HepG2 (cell line): ENCODE results near the gene ZBTB20. TPM values are rescaled to one million over a fixed set of nuclear protein-coding genes. Genes with fewer than 3 reads are reported as not detected.

Experiments
- AHDC1 ChIP-seq: sonication (generic); formaldehyde crosslinking; IDR thresholded peaks from 2 replicates; pipeline ENCODE4 v1.5.1; 2020; ENCODE audit warnings: mild to moderate bottlenecking, missing genetic modification reagents, borderline replicate concordance
- ATM ChIP-seq: fragments of 450-650 bp; IDR thresholded peaks from 2 replicates; pipeline ENCODE4 v1.7.1; 2017; ENCODE audit warnings: mild to moderate bottlenecking, borderline replicate concordance
- BHLHE40 ChIP-seq: IDR thresholded peaks from 2 replicates; pipeline ENCODE4 v1.6.1; 2011; ENCODE audit warnings: low read length, improper control_type of control experiment
- BORCS8-MEF2B ChIP-seq: sonication (generic); formaldehyde crosslinking; IDR thresholded peaks from 2 replicates; pipeline ENCODE4 v1.8.0; 2022; ENCODE audit warnings: mild to moderate bottlenecking, missing genetic modification reagents
- CBX1 ChIP-seq: IDR thresholded peaks from one replicate; pipeline ENCODE4 v1.6.1; 2016; ENCODE audit warnings: antibody characterized with exemption, low read depth
- FOXK1 ChIP-seq: sonication (generic); formaldehyde crosslinking; IDR thresholded peaks from 2 replicates; pipeline ENCODE4 v1.4.0; 2020; ENCODE audit warnings: low read depth, missing genetic modification reagents, borderline replicate concordance
- HHEX ChIP-seq: IDR thresholded peaks from 2 replicates; pipeline ENCODE4 v1.6.1; 2016; ENCODE audit warnings: control low read depth
- MYC ChIP-seq: sonication (generic); formaldehyde crosslinking; IDR thresholded peaks from 2 replicates; pipeline ENCODE4 v1.9.0; 2021; ENCODE audit warnings: missing genetic modification reagents, borderline replicate concordance
- PHF21A ChIP-seq: sonication (generic); formaldehyde crosslinking; IDR thresholded peaks from 2 replicates; pipeline ENCODE4 v1.5.0; 2020; ENCODE audit warnings: mild to moderate bottlenecking, missing genetic modification reagents
- POGZ ChIP-seq: sonication (generic); formaldehyde crosslinking; IDR thresholded peaks from 2 replicates; pipeline ENCODE4 v1.4.0; 2020; ENCODE audit warnings: mild to moderate bottlenecking, missing genetic modification reagents
- PTBP1 ChIP-seq: fragments of 200-400 bp; formaldehyde crosslinking; IDR thresholded peaks from 2 replicates; pipeline ENCODE4 v1.6.1; 2018; ENCODE audit warnings: low read length, low read depth; ENCODE audit not compliant: poor library complexity, severe bottlenecking
- SMAD3 ChIP-seq: sonication (generic); formaldehyde crosslinking; IDR thresholded peaks from 2 replicates; pipeline ENCODE4 v1.4.0; 2020; ENCODE audit warnings: missing genetic modification reagents
- TP53 ChIP-seq: sonication (generic); formaldehyde crosslinking; conservative IDR thresholded peaks from 2 replicates; pipeline ENCODE4 v1.4.0; 2020; ENCODE audit warnings: missing genetic modification reagents
- ZBTB7A ChIP-seq: sonication (generic); formaldehyde crosslinking; IDR thresholded peaks from 2 replicates; pipeline ENCODE4 v1.8.0; 2022; ENCODE audit warnings: mild to moderate bottlenecking, missing genetic modification reagents
- ZFP41 ChIP-seq: sonication (generic); formaldehyde crosslinking; IDR thresholded peaks from 2 replicates; pipeline ENCODE4 v1.4.0; 2020; ENCODE audit warnings: mild to moderate bottlenecking, missing genetic modification reagents, borderline replicate concordance
- ZNF350 ChIP-seq: sonication (generic); formaldehyde crosslinking; IDR thresholded peaks from 2 replicates; pipeline ENCODE4 v1.4.0; 2020; ENCODE audit warnings: mild to moderate bottlenecking, low read depth, missing genetic modification reagents, borderline replicate concordance
- ZNF607 ChIP-seq: sonication (generic); formaldehyde crosslinking; IDR thresholded peaks from 2 replicates; pipeline ENCODE4 v1.5.1; 2020; ENCODE audit warnings: missing genetic modification reagents, mild to moderate bottlenecking, borderline replicate concordance
- polyA plus RNA-seq, 8 experiments: library from polyadenylated mRNA; depleted of rRNA in 3 of 8; stranded (reverse) in 7 of 8; unstranded in 1 of 8; fragments of >200 nt; fragmentation: Illumina TruSeq in 4 of 8; extraction: Trizol in 4 of 8; gene quantifications; 2 replicates each; pipeline versions ENCODE4 v1.2.1 to v1.2.3, GENCODE V29; 2011 to 2016; ENCODE audit warnings: low read depth in 4 of 8, missing spikeins in 1 of 8, mixed read lengths in 1 of 8; ENCODE audit not compliant: insufficient read depth in 1 of 8
- total RNA-seq, 5 experiments: library from RNA; depleted of rRNA; stranded (reverse); fragments of >200 nt; fragmentation: Illumina TruSeq; extraction: Trizol; gene quantifications; 2 replicates each; pipeline ENCODE4 v1.2.3, GENCODE V29; 2016; ENCODE audit warnings: low read depth in 1 of 5
- TF ChIP-seq, protein P1 (sequence below): IDR thresholded peaks from 2 replicates; pipeline ENCODE4 v1.6.1; 2012; ENCODE audit warnings: low read length, improper control_type of control experiment
- TF ChIP-seq, protein P2 (sequence below): sonication (generic); formaldehyde crosslinking; IDR thresholded peaks from 2 replicates; pipeline ENCODE4 v1.8.1; 2023; ENCODE audit warnings: missing genetic modification reagents, inconsistent platforms, borderline replicate concordance

Gene ZBTB20
- total and polyA plus RNA-seq, 2 of the 13 experiments (the other 11 are each of a cell fraction or from before 2014, with no cell fraction given): 1.9 to 8.8 TPM

DNA sequence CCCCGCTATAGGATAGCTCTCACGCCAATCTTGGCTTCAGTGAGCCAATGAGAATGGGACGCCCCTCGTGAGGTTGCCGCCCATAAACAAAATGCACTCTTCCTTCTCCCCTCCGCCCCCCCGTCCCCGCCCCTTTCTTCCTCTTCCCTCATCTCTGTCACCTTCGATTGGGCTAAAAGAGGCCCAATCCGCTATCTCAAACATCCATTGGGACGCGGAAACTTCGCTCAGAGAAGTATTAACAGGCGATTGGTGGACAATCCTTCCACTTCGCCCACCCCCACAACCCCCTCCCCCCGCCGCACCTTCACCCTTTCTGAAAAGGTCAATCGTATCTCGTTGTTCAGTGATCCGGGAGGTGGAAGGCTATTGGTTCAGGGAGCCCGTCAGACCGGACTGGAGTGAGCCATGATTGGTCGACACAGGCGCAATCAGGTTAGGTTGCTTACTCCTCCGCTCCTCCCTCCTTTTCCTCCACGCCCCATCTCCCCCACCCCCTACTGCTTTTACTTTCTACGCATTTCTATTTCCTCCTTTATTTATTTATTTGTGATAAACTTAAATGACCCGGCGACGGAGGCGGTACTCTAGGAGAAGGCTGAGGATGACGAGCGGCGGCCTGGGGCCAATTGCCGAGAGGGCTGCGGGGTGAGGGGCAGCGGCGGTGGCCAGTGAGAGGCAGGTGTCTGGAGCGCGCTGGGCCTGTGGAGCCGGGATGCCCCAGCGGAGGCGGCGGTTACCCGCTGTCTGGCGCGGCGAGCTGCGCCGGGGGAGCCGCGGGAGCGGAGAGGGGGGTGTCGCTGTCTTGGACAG is 447 bp upstream of the ZBTB20 start (continued):
- TF ChIP-seq, protein P1, sequence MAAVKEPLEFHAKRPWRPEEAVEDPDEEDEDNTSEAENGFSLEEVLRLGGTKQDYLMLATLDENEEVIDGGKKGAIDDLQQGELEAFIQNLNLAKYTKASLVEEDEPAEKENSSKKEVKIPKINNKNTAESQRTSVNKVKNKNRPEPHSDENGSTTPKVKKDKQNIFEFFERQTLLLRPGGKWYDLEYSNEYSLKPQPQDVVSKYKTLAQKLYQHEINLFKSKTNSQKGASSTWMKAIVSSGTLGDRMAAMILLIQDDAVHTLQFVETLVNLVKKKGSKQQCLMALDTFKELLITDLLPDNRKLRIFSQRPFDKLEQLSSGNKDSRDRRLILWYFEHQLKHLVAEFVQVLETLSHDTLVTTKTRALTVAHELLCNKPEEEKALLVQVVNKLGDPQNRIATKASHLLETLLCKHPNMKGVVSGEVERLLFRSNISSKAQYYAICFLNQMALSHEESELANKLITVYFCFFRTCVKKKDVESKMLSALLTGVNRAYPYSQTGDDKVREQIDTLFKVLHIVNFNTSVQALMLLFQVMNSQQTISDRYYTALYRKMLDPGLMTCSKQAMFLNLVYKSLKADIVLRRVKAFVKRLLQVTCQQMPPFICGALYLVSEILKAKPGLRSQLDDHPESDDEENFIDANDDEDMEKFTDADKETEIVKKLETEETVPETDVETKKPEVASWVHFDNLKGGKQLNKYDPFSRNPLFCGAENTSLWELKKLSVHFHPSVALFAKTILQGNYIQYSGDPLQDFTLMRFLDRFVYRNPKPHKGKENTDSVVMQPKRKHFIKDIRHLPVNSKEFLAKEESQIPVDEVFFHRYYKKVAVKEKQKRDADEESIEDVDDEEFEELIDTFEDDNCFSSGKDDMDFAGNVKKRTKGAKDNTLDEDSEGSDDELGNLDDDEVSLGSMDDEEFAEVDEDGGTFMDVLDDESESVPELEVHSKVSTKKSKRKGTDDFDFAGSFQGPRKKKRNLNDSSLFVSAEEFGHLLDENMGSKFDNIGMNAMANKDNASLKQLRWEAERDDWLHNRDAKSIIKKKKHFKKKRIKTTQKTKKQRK: peak; percentile 60
- TF ChIP-seq ZBTB7A (CRISPR knock-in tag) (no peak), FOXK1 (CRISPR knock-in tag) (peak; percentile 84; the same call in 1 of the 2 replicates), PHF21A (CRISPR knock-in tag) (peak; percentile 74), ZFP41 (CRISPR knock-in tag) (no peak), ZNF607 (CRISPR knock-in tag) (no peak; the same call in 1 of the 2 replicates), BORCS8-MEF2B (CRISPR knock-in tag) (peak; percentile 62; the same call in 1 of the 2 replicates), AHDC1 (CRISPR knock-in tag) (0 out of 2 replicates have a peak, but pooled peaks have one; percentile 18), TP53 (CRISPR knock-in tag) (no peak), PTBP1 (no peak), BHLHE40 (0 out of 2 replicates have a peak, but pooled peaks have one; percentile 14), POGZ (CRISPR knock-in tag) (peak; percentile 52; the same call in 1 of the 2 replicates), ZNF350 (CRISPR knock-in tag) (peak; percentile 65; the same call in 1 of the 2 replicates), SMAD3 (CRISPR knock-in tag) (no peak), ATM (no peak), CBX1 (peak; percentile 40), MYC (peak; percentile 56; the same call in 1 of the 2 replicates), HHEX (CRISPR knock-in tag) (no peak)
- TF ChIP-seq, protein P2, sequence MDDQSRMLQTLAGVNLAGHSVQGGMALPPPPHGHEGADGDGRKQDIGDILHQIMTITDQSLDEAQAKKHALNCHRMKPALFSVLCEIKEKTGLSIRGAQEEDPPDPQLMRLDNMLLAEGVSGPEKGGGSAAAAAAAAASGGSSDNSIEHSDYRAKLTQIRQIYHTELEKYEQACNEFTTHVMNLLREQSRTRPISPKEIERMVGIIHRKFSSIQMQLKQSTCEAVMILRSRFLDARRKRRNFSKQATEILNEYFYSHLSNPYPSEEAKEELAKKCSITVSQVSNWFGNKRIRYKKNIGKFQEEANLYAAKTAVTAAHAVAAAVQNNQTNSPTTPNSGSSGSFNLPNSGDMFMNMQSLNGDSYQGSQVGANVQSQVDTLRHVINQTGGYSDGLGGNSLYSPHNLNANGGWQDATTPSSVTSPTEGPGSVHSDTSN (CRISPR knock-in tag): peak; percentile 67; the same call in 1 of the 2 replicates
